Neural cell (in vitro differentiated cells): ENCODE data around the gene RARS1.

Experiments
- CTCF ChIP-seq: fragments of 450-650 bp; IDR thresholded peaks from 2 replicates; pipeline ENCODE4 v1.5.1; 2014; ENCODE audit warnings: antibody characterized with exemption, mild to moderate bottlenecking, moderate library complexity; ENCODE audit not compliant: poor library complexity, severe bottlenecking
- EP300 ChIP-seq: fragments of 450-650 bp; conservative IDR thresholded peaks from 2 replicates; pipeline ENCODE4 v1.6.1; 2014; ENCODE audit warnings: antibody characterized with exemption, mild to moderate bottlenecking, moderate library complexity; ENCODE audit not compliant: poor library complexity, severe bottlenecking
- MXI1 ChIP-seq: fragments of 450-650 bp; conservative IDR thresholded peaks from 2 replicates; pipeline ENCODE4 v1.6.1; 2014; ENCODE audit warnings: antibody characterized with exemption, mild to moderate bottlenecking; ENCODE audit not compliant: poor library complexity, severe bottlenecking
- POLR2AphosphoS5 ChIP-seq: IDR thresholded peaks from 2 replicates; pipeline ENCODE4 v1.6.1; 2012
- RAD21 ChIP-seq: fragments of 450-650 bp; conservative IDR thresholded peaks from 2 replicates; pipeline ENCODE4 v1.6.1; 2014; ENCODE audit warnings: antibody characterized with exemption, mild to moderate bottlenecking, moderate library complexity
- REST ChIP-seq: IDR thresholded peaks from 2 replicates; pipeline ENCODE4 v1.6.1; 2012; ENCODE audit warnings: borderline replicate concordance

- TF ChIP-seq CTCF (no peak), EP300 (no peak), RAD21 (no peak), POLR2AphosphoS5 (no peak), MXI1 (peak; percentile 27), REST (no peak)
Measured at GRCh38 chr5:168529374-168530234, 43.3 kb downstream of the RARS1 start.
